ENCODE data around the gene ARHGAP31.

DNA sequence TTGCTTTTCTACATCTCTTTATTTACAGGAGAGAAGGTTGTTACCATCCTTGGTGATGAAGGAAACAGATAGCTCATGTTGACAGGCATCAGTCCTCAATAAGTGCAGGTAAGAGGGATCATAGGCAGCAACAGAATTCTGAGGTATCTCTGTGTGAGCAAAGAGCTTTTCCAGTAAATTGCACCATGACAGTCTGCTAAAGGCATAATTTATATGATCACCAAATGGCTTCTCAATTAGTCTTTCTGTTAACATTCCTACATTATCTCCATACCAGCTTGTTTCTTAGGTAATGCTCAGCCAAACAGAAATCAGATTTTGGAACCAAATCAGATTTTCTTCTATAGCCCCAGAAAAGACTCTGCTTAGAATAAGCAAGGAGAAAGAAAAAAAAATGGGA is 3.6 kb upstream of the ARHGAP31 start:
- no peak for TF ChIP-seq POLR2A (IDR thresholded peaks at IDR 0.05)
- TF ChIP-seq, protein P1, sequence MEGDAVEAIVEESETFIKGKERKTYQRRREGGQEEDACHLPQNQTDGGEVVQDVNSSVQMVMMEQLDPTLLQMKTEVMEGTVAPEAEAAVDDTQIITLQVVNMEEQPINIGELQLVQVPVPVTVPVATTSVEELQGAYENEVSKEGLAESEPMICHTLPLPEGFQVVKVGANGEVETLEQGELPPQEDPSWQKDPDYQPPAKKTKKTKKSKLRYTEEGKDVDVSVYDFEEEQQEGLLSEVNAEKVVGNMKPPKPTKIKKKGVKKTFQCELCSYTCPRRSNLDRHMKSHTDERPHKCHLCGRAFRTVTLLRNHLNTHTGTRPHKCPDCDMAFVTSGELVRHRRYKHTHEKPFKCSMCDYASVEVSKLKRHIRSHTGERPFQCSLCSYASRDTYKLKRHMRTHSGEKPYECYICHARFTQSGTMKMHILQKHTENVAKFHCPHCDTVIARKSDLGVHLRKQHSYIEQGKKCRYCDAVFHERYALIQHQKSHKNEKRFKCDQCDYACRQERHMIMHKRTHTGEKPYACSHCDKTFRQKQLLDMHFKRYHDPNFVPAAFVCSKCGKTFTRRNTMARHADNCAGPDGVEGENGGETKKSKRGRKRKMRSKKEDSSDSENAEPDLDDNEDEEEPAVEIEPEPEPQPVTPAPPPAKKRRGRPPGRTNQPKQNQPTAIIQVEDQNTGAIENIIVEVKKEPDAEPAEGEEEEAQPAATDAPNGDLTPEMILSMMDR (IDR thresholded peaks at IDR 0.05), result no peak

All from tibial nerve (tissue), 3 donors.